DOHH2 (cell line): ENCODE results near the gene FAM184A.

ENCODE experiments used
- CTCF ChIP-seq: fragments of 200-600 bp; sonication (generic); IDR thresholded peaks from one replicate; pipeline ENCODE4 v1.5.1; 2014; ENCODE audit warnings: antibody characterized with exemption, mild to moderate bottlenecking, low read depth, low read length; ENCODE audit not compliant: poor library complexity, severe bottlenecking
- EZH2phosphoT487 ChIP-seq: fragments of 200-600 bp; sonication (generic); IDR thresholded peaks from 2 replicates; pipeline ENCODE4 v1.6.1; 2017; ENCODE audit warnings: borderline replicate concordance, mild to moderate bottlenecking, antibody characterized with exemption, low read length, moderate library complexity, mixed read lengths

GRCh38 chr6:119126140-119126539 is 47.7 kb upstream of the FAM184A start:
- TF ChIP-seq CTCF (no peak), EZH2phosphoT487 (no peak)
